H9 (cell line): Measurements from ENCODE around the gene TMEM270. TPM values are rescaled to one million over a fixed set of nuclear protein-coding genes. Genes with fewer than 3 reads are reported as not detected.

Experiments
- DNase-seq: peaks from one replicate; pipeline ENCODE4 v3.0.0-alpha.2; 2017
- H2AFZ ChIP-seq: one replicate; pipeline ENCODE4 v1.6.1; 2013; ENCODE audit warnings: mild to moderate bottlenecking, low read length, control low read depth, moderate library complexity
- H2AK5ac ChIP-seq: 2 replicates; pipeline ENCODE4 v1.6.1; 2013; ENCODE audit warnings: low read length, control low read depth, mixed read lengths; ENCODE audit not compliant: insufficient read length
- H2BK120ac ChIP-seq: one replicate; pipeline ENCODE4 v1.6.1; 2013; ENCODE audit warnings: low read depth, mild to moderate bottlenecking, low read length, control low read depth, inconsistent platforms; ENCODE audit not compliant: poor library complexity, severe bottlenecking
- H2BK12ac ChIP-seq: 2 replicates; pipeline ENCODE4 v1.6.1; 2013; ENCODE audit warnings: low read length, control low read depth, mixed read lengths, low read depth; ENCODE audit not compliant: insufficient read length
- H2BK15ac ChIP-seq: 2 replicates; pipeline ENCODE4 v1.6.1; 2013; ENCODE audit warnings: low read depth, low read length, control low read depth
- H2BK20ac ChIP-seq: one replicate; pipeline ENCODE4 v1.6.1; 2013; ENCODE audit warnings: low read depth, mild to moderate bottlenecking, low read length, control low read depth, inconsistent platforms; ENCODE audit not compliant: poor library complexity, severe bottlenecking
- H2BK5ac ChIP-seq: 2 replicates; pipeline ENCODE4 v1.6.1; 2013; ENCODE audit warnings: low read length, control low read depth, mixed read lengths; ENCODE audit not compliant: insufficient read length
- H3K14ac ChIP-seq: 2 replicates; pipeline ENCODE4 v1.6.1; 2013; ENCODE audit warnings: low read length, control low read depth; ENCODE audit not compliant: insufficient read depth
- H3K18ac ChIP-seq: 2 replicates; pipeline ENCODE4 v1.6.1; 2013; ENCODE audit warnings: low read depth, mild to moderate bottlenecking, mixed read lengths, low read length, control low read depth; ENCODE audit not compliant: insufficient read length
- H3K23ac ChIP-seq: 2 replicates; pipeline ENCODE4 v1.6.1; 2013; ENCODE audit warnings: low read length, control low read depth, mixed read lengths, low read depth; ENCODE audit not compliant: insufficient read length
- H3K23me2 ChIP-seq: 2 replicates; pipeline ENCODE4 v1.6.1; 2013; ENCODE audit warnings: low read depth, mild to moderate bottlenecking, mixed read lengths, low read length, control low read depth; ENCODE audit not compliant: insufficient read length, poor library complexity, severe bottlenecking
- H3K27ac ChIP-seq: 2 replicates; pipeline ENCODE4 v1.5.1; 2013; ENCODE audit warnings: low read length, control low read depth, mixed read lengths, low read depth; ENCODE audit not compliant: insufficient read length
- H3K27me3 ChIP-seq: 2 replicates; pipeline ENCODE4 v1.6.1; 2013; ENCODE audit warnings: low read length, control low read depth, inconsistent platforms; ENCODE audit not compliant: insufficient read depth
- H3K4ac ChIP-seq: 2 replicates; pipeline ENCODE4 v1.6.1; 2013; ENCODE audit warnings: low read depth, mild to moderate bottlenecking, control low read depth, inconsistent platforms, low read length, moderate library complexity
- H3K4me1 ChIP-seq: 2 replicates; pipeline ENCODE4 v1.6.1; 2013; ENCODE audit warnings: low read length, control low read depth, inconsistent platforms; ENCODE audit not compliant: insufficient read depth
- H3K4me2 ChIP-seq: 2 replicates; pipeline ENCODE4 v1.6.1; 2013; ENCODE audit warnings: low read length, control low read depth, mixed read lengths; ENCODE audit not compliant: insufficient read length, insufficient read depth
- H3K56ac ChIP-seq: 2 replicates; pipeline ENCODE4 v1.6.1; 2013; ENCODE audit warnings: low read depth, mild to moderate bottlenecking, mixed read lengths, low read length, control low read depth; ENCODE audit not compliant: insufficient read length
- H3K79me1 ChIP-seq: 2 replicates; pipeline ENCODE4 v1.6.1; 2013; ENCODE audit warnings: low read depth, mild to moderate bottlenecking, moderate library complexity, low read length, control low read depth, inconsistent platforms; ENCODE audit not compliant: insufficient read depth, poor library complexity, severe bottlenecking
- H3K79me2 ChIP-seq: 2 replicates; pipeline ENCODE4 v1.6.1; 2013; ENCODE audit warnings: low read length, control low read depth, inconsistent platforms; ENCODE audit not compliant: insufficient read depth
- H3K9ac ChIP-seq: 2 replicates; pipeline ENCODE4 v1.6.1; 2013; ENCODE audit warnings: low read length, control low read depth, mixed read lengths; ENCODE audit not compliant: insufficient read length; ENCODE audit errors: extremely low read depth
- H3K9me3 ChIP-seq: one replicate; pipeline ENCODE4 v1.6.1; 2013; ENCODE audit warnings: low read depth, low read length, inconsistent platforms; ENCODE audit not compliant: control insufficient read depth
- H3T11ph ChIP-seq: one replicate; pipeline ENCODE4 v1.6.1; 2013; ENCODE audit warnings: mild to moderate bottlenecking, low read length, control low read depth, inconsistent platforms
- H4K20me1 ChIP-seq: one replicate; pipeline ENCODE4 v1.6.1; 2013; ENCODE audit not compliant: control insufficient read depth, insufficient read length, insufficient read depth
- H4K5ac ChIP-seq: 2 replicates; pipeline ENCODE4 v1.6.1; 2013; ENCODE audit warnings: low read depth, mild to moderate bottlenecking, mixed read lengths, low read length, control low read depth; ENCODE audit not compliant: insufficient read length
- H4K8ac ChIP-seq: replicated peaks from 2 replicates; pipeline ENCODE4 v1.6.1; 2013; ENCODE audit warnings: low read length, control low read depth, mixed read lengths, low read depth; ENCODE audit not compliant: insufficient read length
- H4K91ac ChIP-seq: 2 replicates; pipeline ENCODE4 v1.6.1; 2013; ENCODE audit warnings: low read depth, mild to moderate bottlenecking, moderate library complexity, mixed read lengths, low read length, control low read depth; ENCODE audit not compliant: insufficient read length
- H3K27ac Mint-ChIP-seq, 3 experiments: 2 replicates in 2 of 3; 3 replicates in 1 of 3; pipeline ENCODE4 v1.8.0; 2020 to 2021; ENCODE audit warnings: mixed read lengths in 3 of 3, mild to moderate bottlenecking in 1 of 3, moderate library complexity in 1 of 3
- H3K27me3 Mint-ChIP-seq: 2 replicates; pipeline ENCODE4 v1.8.0; 2021; ENCODE audit warnings: low read depth, mild to moderate bottlenecking, moderate library complexity, mixed read lengths
- H3K36me3 Mint-ChIP-seq, 3 experiments: 2 replicates in 2 of 3; 3 replicates in 1 of 3; pipeline ENCODE4 v1.8.0; 2020 to 2021; ENCODE audit warnings: low read depth in 3 of 3, mixed read lengths in 3 of 3; ENCODE audit not compliant: insufficient read depth in 1 of 3
- H3K4me1 Mint-ChIP-seq, 2 experiments: 2 replicates each; pipeline ENCODE4 v1.8.0; 2020; ENCODE audit warnings: mixed read lengths in 2 of 2
- H3K4me3 Mint-ChIP-seq, 2 experiments: 2 replicates in 1 of 2; 3 replicates in 1 of 2; pipeline ENCODE4 v1.8.0; 2020 to 2021; ENCODE audit warnings: mild to moderate bottlenecking in 2 of 2, mixed read lengths in 2 of 2, moderate library complexity in 1 of 2
- H3K9me3 Mint-ChIP-seq, 2 experiments: 2 replicates in 1 of 2; 3 replicates in 1 of 2; pipeline ENCODE4 v1.8.0; 2020; ENCODE audit warnings: mild to moderate bottlenecking in 2 of 2, mixed read lengths in 2 of 2, moderate library complexity in 1 of 2
- CTCF ChIP-seq: fragments of 200-600 bp; sonication (generic); conservative IDR thresholded peaks from 3 replicates; pipeline ENCODE4 v1.8.0; 2021; ENCODE audit warnings: antibody characterized with exemption, mild to moderate bottlenecking
- WGBS: extraction: QIAGEN DNeasy Blood & Tissue Kit; methylation state at CpG from one replicate; pipeline ENCODE4 v1.1.7; 2013; ENCODE audit warnings: missing lambda C conversion rate, low lambda C conversion rate, mixed read lengths; ENCODE audit not compliant: insufficient read length; ENCODE audit errors: extremely low coverage; 5-methylcytosine and 5-hydroxymethylcytosine counted together
- total RNA-seq: library from RNA; stranded (reverse); gene quantifications from 2 replicates; pipeline ENCODE4 v1.2.1, GENCODE V29; 2021

The TMEM270 gene
- total RNA-seq, 1 experiment from 2014 or later = not detected

- peaks cover 3% of the 10 kb centered on the region for H3K27me3 Mint-ChIP-seq
These were observed 18.6 kb upstream of the TMEM270 start, which contains the start of gene METTL27 for GRCh38 chr7:73842067-73842976. METTL27 (minus strand) TSS chr7:73842516; CDS start chr7:73842140, 376 bp downstream.

More at GRCh38 chr7:73842067-73842976, 18.6 kb upstream of the TMEM270 start, which contains the start of gene METTL27:
- no peak within 1 kb of the TSS for H3K4ac ChIP-seq
- peak within 1 kb of the TSS; percentile 94 for H3K18ac ChIP-seq
- no peak within 1 kb of the TSS for H4K91ac ChIP-seq
- H3K9me3 Mint-ChIP-seq = no peaks in the 10 kb centered on the region; a peak in 2 of 5 replicates
- H2BK5ac ChIP-seq = no peak within 1 kb of the TSS
- no peak within 1 kb of the TSS for H3K56ac ChIP-seq
- no peak within 1 kb of the TSS for H3K27ac ChIP-seq
- no peak within 1 kb of the TSS for H3K23ac ChIP-seq
- no peak within 1 kb of the TSS for H2BK120ac ChIP-seq
- H3K79me1 ChIP-seq = no peaks in the 10 kb centered on the region
- H4K5ac ChIP-seq = no peak within 1 kb of the TSS
- WGBS = no CpG with 5 or more reads among the region's 45 CpGs
- H3K14ac ChIP-seq = peak within 1 kb of the TSS; percentile 85
- H3K9me3 ChIP-seq = no peaks in the 10 kb centered on the region
- TF ChIP-seq CTCF = no peak
- no peaks in the 10 kb centered on the region for H3K27me3 ChIP-seq
- H3K79me2 ChIP-seq = no peaks in the 10 kb centered on the region
- H3K27ac Mint-ChIP-seq = peak within 1 kb of the TSS; percentile 89 to 92 (median 91); a peak in 5 of 7 replicates
- peak within 1 kb of the TSS; percentile 64 for H3K4me2 ChIP-seq
- H2BK15ac ChIP-seq = no peak within 1 kb of the TSS
- H3K9ac ChIP-seq = peak within 1 kb of the TSS; percentile 75
- DNase-seq = peak; percentile 97
- no peaks in the 10 kb centered on the region for H4K20me1 ChIP-seq
- H3K4me3 Mint-ChIP-seq = peak within 1 kb of the TSS; percentile 78 to 87
- no peak within 1 kb of the TSS for H4K8ac ChIP-seq
- no peak within 1 kb of the TSS for H2BK12ac ChIP-seq
- no peaks in the 10 kb centered on the region for H3K4me1 ChIP-seq
- H2AFZ ChIP-seq = no peak within 1 kb of the TSS
- H3K23me2 ChIP-seq = peaks cover 3% of the 10 kb centered on the region
- H3K36me3 Mint-ChIP-seq = peaks cover 0 to 11% (median 0%) of the 10 kb centered on the region in 3 experiments; a peak in 3 of 7 replicates
- peaks cover 23 to 26% of the 10 kb centered on the region in 2 experiments for H3K4me1 Mint-ChIP-seq
- no peak within 1 kb of the TSS for H2BK20ac ChIP-seq
- H3T11ph ChIP-seq = no peak within 1 kb of the TSS
- H2AK5ac ChIP-seq = no peak within 1 kb of the TSS
